Measurements from ENCODE around the gene MAD1L1.

The MAD1L1 gene

DNA sequence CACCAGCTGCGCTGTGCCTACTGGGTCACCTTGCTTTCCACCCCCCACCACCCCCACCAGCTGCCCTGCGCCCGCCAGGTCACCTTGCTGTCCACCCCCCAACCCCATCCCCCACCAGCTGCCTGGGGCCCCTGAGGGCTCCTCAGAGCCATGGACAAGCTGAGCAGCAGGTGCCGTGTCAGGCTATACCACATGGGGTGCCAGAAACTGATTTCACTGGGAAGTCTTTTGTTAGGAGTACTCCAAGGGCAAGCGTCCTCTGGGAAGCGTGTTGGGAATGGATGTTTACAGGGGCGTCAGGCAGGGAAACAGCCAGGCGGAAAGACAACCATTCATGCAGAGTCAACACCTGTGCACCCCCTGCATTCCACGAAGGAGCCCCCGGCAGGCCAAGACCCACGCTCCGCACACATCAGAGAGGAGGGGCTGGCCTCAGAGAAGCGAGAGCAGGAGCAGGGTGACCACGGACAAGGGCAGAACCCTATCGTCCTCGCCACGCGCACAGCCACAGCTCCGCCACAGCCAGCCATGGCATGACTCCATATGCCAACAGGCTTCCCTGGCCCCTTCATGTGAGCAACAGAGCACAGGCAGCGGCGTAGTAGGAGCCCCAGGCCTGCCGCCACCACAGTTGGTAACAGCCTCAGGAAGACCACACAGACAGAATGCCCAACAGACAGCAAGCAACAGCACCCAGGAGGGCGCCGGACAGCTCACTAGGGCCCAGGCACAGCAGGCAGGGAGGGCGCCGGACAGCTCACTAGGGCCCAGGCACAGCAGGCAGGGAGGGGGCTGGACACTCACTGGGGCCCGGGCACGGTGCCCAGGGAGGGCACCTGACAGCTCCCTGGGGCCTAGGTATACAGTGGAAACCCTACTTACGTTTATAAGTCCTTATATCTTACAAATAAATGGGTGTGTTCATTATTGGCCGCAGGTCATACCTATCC is 180.8 kb downstream of the MAD1L1 start:
- ATAC-seq = no peak
- TF ChIP-seq, protein P1, sequence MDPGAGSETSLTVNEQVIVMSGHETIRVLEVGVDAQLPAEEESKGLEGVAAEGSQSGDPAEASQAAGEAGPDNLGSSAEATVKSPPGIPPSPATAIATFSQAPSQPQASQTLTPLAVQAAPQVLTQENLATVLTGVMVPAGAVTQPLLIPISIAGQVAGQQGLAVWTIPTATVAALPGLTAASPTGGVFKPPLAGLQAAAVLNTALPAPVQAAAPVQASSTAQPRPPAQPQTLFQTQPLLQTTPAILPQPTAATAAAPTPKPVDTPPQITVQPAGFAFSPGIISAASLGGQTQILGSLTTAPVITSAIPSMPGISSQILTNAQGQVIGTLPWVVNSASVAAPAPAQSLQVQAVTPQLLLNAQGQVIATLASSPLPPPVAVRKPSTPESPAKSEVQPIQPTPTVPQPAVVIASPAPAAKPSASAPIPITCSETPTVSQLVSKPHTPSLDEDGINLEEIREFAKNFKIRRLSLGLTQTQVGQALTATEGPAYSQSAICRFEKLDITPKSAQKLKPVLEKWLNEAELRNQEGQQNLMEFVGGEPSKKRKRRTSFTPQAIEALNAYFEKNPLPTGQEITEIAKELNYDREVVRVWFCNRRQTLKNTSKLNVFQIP (CRISPR knock-in tag; IDR thresholded peaks at IDR 0.05; ENCODE audit: borderline replicate concordance, low read depth) = no peak
- TF ChIP-seq ARNTL (CRISPR knock-in tag; IDR thresholded peaks at IDR 0.05; ENCODE audit: borderline replicate concordance, low read depth) (no peak), ZC3H10 (CRISPR knock-in tag; IDR thresholded peaks at IDR 0.05) (no peak), SNAI2 (CRISPR knock-in tag; IDR thresholded peaks at IDR 0.05) (no peak), TOX (CRISPR knock-in tag; IDR thresholded peaks at IDR 0.05; ENCODE audit: borderline replicate concordance) (no peak), PPARA (CRISPR knock-in tag; IDR thresholded peaks at IDR 0.05; ENCODE audit: borderline replicate concordance) (no peak), CSDC2 (CRISPR knock-in tag; IDR thresholded peaks at IDR 0.05) (no peak), BACH2 (CRISPR knock-in tag; IDR thresholded peaks at IDR 0.05; ENCODE audit: borderline replicate concordance) (no peak), RARB (CRISPR knock-in tag; IDR thresholded peaks at IDR 0.05) (no peak), ESRRG (CRISPR knock-in tag; IDR thresholded peaks at IDR 0.05) (no peak), ZNF70 (CRISPR knock-in tag; IDR thresholded peaks at IDR 0.05) (no peak), ZNF565 (CRISPR knock-in tag; conservative IDR thresholded peaks at IDR 0.05; ENCODE audit: low read depth) (no peak), GLIS3 (CRISPR knock-in tag; IDR thresholded peaks at IDR 0.05) (no peak), OSR1 (CRISPR knock-in tag; IDR thresholded peaks at IDR 0.05) (no peak), ISL1 (CRISPR knock-in tag; IDR thresholded peaks at IDR 0.05) (no peak), ZFP3 (CRISPR knock-in tag; IDR thresholded peaks at IDR 0.05) (no peak)
- TF ChIP-seq, protein P2, sequence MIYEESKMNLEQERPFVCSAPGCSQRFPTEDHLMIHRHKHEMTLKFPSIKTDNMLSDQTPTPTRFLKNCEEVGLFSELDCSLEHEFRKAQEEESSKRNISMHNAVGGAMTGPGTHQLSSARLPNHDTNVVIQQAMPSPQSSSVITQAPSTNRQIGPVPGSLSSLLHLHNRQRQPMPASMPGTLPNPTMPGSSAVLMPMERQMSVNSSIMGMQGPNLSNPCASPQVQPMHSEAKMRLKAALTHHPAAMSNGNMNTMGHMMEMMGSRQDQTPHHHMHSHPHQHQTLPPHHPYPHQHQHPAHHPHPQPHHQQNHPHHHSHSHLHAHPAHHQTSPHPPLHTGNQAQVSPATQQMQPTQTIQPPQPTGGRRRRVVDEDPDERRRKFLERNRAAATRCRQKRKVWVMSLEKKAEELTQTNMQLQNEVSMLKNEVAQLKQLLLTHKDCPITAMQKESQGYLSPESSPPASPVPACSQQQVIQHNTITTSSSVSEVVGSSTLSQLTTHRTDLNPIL (CRISPR knock-in tag; IDR thresholded peaks at IDR 0.05; ENCODE audit: low read depth) = no peak
- TF ChIP-seq, protein P3, sequence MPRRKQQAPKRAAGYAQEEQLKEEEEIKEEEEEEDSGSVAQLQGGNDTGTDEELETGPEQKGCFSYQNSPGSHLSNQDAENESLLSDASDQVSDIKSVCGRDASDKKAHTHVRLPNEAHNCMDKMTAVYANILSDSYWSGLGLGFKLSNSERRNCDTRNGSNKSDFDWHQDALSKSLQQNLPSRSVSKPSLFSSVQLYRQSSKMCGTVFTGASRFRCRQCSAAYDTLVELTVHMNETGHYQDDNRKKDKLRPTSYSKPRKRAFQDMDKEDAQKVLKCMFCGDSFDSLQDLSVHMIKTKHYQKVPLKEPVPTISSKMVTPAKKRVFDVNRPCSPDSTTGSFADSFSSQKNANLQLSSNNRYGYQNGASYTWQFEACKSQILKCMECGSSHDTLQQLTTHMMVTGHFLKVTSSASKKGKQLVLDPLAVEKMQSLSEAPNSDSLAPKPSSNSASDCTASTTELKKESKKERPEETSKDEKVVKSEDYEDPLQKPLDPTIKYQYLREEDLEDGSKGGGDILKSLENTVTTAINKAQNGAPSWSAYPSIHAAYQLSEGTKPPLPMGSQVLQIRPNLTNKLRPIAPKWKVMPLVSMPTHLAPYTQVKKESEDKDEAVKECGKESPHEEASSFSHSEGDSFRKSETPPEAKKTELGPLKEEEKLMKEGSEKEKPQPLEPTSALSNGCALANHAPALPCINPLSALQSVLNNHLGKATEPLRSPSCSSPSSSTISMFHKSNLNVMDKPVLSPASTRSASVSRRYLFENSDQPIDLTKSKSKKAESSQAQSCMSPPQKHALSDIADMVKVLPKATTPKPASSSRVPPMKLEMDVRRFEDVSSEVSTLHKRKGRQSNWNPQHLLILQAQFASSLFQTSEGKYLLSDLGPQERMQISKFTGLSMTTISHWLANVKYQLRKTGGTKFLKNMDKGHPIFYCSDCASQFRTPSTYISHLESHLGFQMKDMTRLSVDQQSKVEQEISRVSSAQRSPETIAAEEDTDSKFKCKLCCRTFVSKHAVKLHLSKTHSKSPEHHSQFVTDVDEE (CRISPR knock-in tag; IDR thresholded peaks at IDR 0.05) = no peak
- TF ChIP-seq, protein P4, sequence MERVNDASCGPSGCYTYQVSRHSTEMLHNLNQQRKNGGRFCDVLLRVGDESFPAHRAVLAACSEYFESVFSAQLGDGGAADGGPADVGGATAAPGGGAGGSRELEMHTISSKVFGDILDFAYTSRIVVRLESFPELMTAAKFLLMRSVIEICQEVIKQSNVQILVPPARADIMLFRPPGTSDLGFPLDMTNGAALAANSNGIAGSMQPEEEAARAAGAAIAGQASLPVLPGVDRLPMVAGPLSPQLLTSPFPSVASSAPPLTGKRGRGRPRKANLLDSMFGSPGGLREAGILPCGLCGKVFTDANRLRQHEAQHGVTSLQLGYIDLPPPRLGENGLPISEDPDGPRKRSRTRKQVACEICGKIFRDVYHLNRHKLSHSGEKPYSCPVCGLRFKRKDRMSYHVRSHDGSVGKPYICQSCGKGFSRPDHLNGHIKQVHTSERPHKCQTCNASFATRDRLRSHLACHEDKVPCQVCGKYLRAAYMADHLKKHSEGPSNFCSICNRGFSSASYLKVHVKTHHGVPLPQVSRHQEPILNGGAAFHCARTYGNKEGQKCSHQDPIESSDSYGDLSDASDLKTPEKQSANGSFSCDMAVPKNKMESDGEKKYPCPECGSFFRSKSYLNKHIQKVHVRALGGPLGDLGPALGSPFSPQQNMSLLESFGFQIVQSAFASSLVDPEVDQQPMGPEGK (CRISPR knock-in tag; IDR thresholded peaks at IDR 0.05; ENCODE audit: borderline replicate concordance) = no peak
- TF ChIP-seq, protein P5, sequence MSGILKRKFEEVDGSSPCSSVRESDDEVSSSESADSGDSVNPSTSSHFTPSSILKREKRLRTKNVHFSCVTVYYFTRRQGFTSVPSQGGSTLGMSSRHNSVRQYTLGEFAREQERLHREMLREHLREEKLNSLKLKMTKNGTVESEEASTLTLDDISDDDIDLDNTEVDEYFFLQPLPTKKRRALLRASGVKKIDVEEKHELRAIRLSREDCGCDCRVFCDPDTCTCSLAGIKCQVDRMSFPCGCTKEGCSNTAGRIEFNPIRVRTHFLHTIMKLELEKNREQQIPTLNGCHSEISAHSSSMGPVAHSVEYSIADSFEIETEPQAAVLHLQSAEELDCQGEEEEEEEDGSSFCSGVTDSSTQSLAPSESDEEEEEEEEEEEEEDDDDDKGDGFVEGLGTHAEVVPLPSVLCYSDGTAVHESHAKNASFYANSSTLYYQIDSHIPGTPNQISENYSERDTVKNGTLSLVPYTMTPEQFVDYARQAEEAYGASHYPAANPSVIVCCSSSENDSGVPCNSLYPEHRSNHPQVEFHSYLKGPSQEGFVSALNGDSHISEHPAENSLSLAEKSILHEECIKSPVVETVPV (CRISPR knock-in tag; IDR thresholded peaks at IDR 0.05) = no peak

DNA sequence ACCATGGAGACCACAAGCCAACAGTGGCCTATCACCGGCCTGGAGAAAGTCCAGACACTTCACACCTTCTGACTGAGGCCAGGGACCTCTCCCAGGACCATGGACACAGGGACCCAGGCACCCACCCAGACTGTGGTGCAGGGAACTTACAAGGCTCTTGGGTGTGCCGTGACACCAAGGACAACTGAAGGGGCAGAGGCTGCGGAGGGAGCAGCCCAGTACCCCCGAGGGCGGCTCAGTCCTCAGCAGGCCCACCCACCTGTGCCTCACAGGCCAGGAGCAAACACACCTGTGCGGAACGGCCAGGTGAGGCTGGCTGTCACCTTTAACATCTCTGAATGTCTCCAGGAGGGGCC is 182.3 kb downstream of the MAD1L1 start:
- ATAC-seq = no peak
- TF ChIP-seq, protein P2 (CRISPR knock-in tag; IDR thresholded peaks at IDR 0.05; ENCODE audit: low read depth) = no peak
- TF ChIP-seq ZNF8 (CRISPR knock-in tag; IDR thresholded peaks at IDR 0.05) (no peak), TOX (CRISPR knock-in tag; IDR thresholded peaks at IDR 0.05; ENCODE audit: borderline replicate concordance) (no peak), OSR1 (CRISPR knock-in tag; IDR thresholded peaks at IDR 0.05) (no peak)
- TF ChIP-seq, protein P5 (CRISPR knock-in tag; IDR thresholded peaks at IDR 0.05) = no peak
- TF ChIP-seq, protein P3 (CRISPR knock-in tag; IDR thresholded peaks at IDR 0.05) = no peak
- TF ChIP-seq, protein P1 (CRISPR knock-in tag; IDR thresholded peaks at IDR 0.05; ENCODE audit: borderline replicate concordance, low read depth) = no peak

All from SK-N-SH treated with all-trans-retinoic acid at 6 μM for 48 hours (cell line).